HG03565 (cell line): ENCODE results near the gene HIKESHI.

Experiments used
- ATAC-seq: cut with Tn5 transposase; IDR thresholded peaks from one replicate; pipeline ENCODE4 v1.9.1; 2021; ENCODE audit warnings: mild to moderate bottlenecking, moderate library complexity; ENCODE audit not compliant: unreplicated experiment

HIKESHI gene

GRCh38 chr11:86374069-86374468, 72.0 kb downstream of the HIKESHI start:
- no peak for ATAC-seq

GRCh38 chr11:86374586-86374985, 72.5 kb downstream of the HIKESHI start, which contains the start of gene CCDC81:
Gene CCDC81 (plus strand): TSS chr11:86374887. CDS start chr11:86375164, 277 bp downstream.
- ATAC-seq = no peak

- no peak for ATAC-seq
Measured at GRCh38 chr11:86377972-86378371, 75.9 kb downstream of the HIKESHI start.

GRCh38 chr11:86380295-86381059, 78.4 kb downstream of the HIKESHI start:
- no peak for ATAC-seq

- ATAC-seq = no peak
Measured at GRCh38 chr11:86383041-86383955, 81.3 kb downstream of the HIKESHI start.

GRCh38 chr11:86386283-86386682, 84.2 kb downstream of the HIKESHI start:
- no peak for ATAC-seq

- ATAC-seq = no peak
Measured at GRCh38 chr11:86386746-86387145, 84.7 kb downstream of the HIKESHI start.

- ATAC-seq = no peak
Measured at GRCh38 chr11:86388198-86388597, 86.2 kb downstream of the HIKESHI start.

GRCh38 chr11:86390487-86390886, 88.4 kb downstream of the HIKESHI start:
- no peak for ATAC-seq

GRCh38 chr11:86395061-86395551, 93.1 kb downstream of the HIKESHI start:
- ATAC-seq = no peak
